HS-27A (cell line): ENCODE measurements around the gene BTBD16.

Experiments used
- DNase-seq: peaks from one replicate; pipeline ENCODE4 v3.0.0-alpha.2; 2012; ENCODE audit warnings: low read depth, missing footprints

BTBD16 gene

DNA sequence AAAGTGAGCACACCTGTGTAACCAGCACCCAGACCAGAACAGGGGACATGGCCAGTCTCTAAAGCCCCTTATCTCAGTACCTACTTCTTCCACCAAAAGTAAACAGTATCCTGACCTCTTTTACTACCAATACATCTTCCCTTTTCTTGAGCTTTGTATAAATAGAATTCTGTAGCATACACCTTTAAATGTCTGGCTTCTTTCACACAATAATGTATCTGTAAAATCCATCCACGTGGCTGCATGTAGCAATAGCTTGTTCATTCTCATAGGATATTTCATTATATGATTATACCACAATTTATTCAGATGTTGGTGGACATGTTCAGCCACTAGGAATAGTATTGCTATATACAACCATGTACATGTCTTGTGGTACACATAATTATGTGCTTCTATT lies 40.6 kb downstream of the BTBD16 start:
- DNase-seq, result no peak

GRCh38 chr10:122316224-122316884 lies 45.3 kb downstream of the BTBD16 start:
- DNase-seq, result no peak

GRCh38 chr10:122321960-122322359 lies 50.9 kb downstream of the BTBD16 start:
- no peak for DNase-seq

DNA sequence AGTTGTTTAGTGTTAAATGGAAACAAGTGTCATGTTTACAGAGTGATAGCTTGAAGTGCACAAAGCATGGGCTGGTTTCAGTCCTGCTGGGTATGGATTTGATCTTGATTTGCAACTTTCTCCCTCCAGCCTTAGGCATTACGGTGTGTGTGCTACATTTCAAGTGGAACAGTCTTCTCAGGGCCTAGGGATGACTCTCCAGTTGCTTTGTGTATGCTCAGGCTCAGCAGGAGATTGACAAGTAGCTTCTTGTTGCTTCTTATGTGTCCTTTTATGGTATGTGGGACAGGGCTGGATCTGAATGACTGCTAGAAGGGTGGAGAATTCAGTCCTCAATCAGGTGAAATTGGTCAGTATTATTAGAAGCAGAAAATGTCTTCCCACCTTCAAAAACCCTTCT lies 52.1 kb downstream of the BTBD16 start:
- DNase-seq, result no peak

- no peak for DNase-seq
Observed at GRCh38 chr10:122323941-122324675, 53.0 kb downstream of the BTBD16 start.

- no peak for DNase-seq
Observed at GRCh38 chr10:122325235-122325634, 54.1 kb downstream of the BTBD16 start.

DNA sequence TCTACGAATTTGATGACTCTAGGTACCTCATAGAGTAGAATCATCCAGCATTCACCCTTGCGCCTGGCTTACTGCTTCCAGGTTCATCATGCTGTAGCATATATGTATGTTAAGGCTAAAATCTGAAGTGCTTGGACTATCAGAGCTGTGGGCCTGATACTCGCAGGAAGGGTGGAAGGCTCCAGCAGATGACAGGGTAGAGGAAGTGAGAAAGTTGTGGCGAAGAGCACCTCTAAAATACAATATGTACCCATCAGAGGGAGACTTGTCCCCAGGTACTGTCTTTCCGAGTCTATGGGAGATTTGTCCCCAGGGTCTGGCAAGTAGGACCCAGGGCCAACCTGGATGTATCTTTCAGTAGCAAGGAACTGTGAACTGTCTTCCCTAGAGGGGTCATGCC lies 55.3 kb downstream of the BTBD16 start:
- DNase-seq, result no peak

GRCh38 chr10:122326806-122327205 lies 55.7 kb downstream of the BTBD16 start:
- no peak for DNase-seq

- no peak for DNase-seq
Observed at GRCh38 chr10:122327237-122328206, 56.4 kb downstream of the BTBD16 start.

DNA sequence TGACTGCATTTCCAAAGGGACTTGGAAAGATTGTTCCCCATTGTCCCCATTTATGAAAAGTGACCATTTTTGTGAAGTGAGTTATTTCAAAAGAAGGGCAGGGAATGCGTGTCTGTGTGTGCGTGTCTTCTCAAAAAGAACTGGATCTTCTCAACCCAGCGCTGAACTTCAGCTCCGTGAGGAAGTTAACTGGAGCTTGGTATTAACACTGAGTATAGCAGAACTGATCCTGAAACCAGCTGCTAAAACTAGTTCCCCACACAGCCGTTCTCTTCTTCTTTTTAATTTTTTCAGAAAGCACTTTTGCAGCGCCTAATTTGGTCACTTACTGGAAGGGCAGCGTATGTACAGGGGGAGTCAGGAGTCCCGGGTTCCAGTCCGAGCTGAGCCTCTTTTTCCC lies 57.6 kb downstream of the BTBD16 start:
- DNase-seq, result no peak

DNA sequence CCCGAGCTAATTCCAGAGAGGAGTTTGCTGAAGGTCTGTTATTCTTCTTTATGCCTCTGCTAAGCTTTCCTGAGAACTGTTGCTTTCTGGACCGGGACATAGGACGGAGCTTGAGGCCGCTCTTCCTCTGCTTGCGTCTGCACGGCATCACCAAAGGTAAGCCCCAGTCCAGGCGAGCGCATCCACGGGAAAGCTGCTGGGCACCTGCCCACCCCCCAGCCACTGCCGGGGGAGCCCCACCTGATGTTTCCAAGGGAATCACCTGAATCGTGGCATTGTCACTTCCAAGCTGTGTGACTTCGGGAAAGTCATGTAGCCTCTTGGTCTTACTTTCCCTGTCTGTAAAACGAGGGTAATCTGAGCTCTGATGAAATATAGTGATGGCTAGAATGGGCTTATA lies 58.3 kb downstream of the BTBD16 start:
- no peak for DNase-seq

GRCh38 chr10:122331100-122331499 lies 60.0 kb downstream of the BTBD16 start:
- DNase-seq, result no peak

DNA sequence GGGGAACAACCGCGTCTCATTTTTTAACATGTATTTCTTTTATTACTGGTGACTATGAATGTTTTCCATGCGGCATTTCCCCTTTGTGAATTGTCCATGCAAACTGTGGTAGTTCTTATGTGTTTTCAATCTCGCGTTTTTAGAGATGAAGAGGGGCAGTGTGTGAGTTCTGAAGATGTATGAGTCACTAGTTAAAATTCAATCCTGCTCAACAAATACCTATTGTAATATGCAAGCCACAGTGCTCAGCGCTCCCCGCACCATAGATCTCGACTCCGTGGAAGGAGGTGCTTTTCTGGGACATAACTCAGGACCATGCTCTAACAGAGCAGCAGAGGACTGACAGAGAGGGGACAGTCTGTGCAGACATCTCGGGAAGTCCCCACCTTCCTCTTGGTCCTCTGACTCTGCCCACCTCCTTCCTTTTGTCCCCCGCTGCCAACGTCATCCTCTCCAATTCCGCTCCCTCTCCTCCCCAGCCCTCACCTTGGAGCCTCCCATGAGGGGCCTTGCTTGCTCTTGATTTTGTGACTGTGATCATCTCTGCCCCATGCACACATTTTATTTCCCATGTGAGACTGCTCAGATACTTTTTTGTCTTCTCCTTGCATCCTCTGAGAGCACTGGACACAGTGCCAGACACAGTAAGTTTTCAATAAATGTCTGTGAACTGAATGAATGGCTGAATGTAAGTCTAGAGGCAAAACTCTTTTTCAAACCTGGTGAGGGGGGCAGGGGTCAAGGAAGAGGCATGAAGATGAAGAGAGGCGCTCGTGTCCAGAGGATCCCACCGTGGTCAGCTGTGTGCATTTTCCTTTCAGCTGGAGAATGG lies 60.7 kb downstream of the BTBD16 start:
- no peak for DNase-seq

DNA sequence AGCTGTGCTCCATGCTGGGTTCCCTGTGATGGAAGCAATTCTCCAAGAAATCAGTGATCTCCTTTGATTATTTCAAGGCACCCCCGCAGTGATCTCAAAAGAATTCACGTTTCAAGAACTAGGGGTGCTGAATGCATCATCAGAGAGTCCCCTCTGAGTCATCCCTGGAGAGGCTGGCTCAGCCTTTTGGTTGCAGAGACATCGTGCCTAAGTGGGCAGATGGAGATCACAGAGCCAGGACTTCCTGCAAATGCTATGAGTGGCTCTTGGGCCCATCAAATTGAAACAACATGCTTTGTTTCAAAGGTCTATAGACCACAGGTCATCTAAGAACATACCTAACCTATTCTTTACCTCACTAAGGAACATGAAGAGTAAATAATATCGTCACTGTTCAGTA lies 61.9 kb downstream of the BTBD16 start:
- no peak for DNase-seq

GRCh38 chr10:122336332-122336731 lies 65.2 kb downstream of the BTBD16 start:
- no peak for DNase-seq

- no peak for DNase-seq
Observed at GRCh38 chr10:122336961-122337360, 65.9 kb downstream of the BTBD16 start.

DNA sequence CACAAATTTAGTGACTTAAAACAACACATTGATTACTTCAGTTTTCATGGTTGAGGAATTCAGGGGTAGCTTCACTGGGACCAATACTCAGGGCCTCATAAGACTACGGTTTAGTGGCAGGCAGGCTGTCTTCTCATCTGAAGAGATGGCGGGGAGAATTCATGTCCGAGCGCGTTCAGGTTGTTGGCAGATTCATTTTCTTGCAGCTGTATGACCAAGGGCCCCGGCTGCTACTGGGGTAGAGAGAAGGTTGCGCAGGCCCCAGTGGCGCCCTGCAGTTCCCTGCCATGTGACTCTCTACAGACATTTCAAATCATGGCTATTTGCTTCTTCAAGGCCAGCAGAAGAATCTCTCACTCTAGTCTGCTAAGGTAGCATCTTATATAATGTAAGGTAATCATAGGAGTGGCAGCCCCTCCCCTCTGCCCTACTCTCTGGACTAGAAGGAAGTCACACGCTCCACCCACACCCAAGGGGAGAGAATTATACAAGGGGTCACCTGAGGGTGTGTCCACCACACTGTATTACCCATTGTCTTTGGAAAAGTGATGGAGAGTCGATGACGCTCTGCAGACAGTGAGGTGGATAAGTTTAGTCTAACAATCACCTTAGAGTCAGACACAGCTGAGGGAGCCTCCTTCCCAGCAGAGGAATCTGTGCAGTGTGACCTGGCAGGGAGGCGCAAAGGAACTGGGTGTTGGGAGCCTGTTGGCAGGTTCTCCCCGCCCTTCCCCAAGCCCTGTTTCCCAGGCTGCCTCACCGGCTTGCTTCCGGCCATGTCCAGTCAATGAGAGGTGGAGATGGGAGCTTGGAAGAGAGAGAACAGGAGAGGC lies 67.7 kb downstream of the BTBD16 start:
- no peak for DNase-seq

DNA sequence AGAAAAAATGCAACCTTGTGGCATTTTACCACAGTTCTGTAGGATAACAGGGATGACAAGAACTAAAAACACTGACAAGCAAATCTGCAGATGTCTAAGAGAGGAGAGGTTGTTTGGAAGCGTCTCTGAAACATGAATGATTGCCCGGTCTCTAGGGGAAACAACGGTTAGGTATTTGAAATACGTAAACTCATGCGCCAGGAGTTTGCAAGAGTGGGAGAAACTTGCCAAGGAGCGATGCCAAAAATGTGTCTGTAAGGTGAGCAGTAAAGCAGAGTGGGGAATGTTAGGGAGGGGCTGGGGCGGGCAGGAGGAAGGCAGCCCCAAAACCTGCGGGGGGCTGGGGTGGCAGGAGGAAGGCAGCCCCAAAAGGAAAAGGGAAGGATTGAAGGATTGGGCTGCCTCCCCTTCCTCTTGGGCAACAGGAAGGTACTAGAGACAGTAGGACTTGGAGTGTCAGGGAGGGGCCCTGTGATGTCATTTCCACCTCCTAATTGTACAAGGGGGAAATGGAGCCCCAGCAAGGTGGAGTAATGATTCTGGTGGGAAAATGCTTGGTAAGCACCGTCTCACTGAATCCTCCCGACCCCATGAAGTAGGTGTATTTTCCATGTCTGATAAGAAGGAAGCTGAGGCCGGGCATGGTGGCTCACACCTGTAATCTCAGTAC lies 70.2 kb downstream of the BTBD16 start:
- no peak for DNase-seq

DNA sequence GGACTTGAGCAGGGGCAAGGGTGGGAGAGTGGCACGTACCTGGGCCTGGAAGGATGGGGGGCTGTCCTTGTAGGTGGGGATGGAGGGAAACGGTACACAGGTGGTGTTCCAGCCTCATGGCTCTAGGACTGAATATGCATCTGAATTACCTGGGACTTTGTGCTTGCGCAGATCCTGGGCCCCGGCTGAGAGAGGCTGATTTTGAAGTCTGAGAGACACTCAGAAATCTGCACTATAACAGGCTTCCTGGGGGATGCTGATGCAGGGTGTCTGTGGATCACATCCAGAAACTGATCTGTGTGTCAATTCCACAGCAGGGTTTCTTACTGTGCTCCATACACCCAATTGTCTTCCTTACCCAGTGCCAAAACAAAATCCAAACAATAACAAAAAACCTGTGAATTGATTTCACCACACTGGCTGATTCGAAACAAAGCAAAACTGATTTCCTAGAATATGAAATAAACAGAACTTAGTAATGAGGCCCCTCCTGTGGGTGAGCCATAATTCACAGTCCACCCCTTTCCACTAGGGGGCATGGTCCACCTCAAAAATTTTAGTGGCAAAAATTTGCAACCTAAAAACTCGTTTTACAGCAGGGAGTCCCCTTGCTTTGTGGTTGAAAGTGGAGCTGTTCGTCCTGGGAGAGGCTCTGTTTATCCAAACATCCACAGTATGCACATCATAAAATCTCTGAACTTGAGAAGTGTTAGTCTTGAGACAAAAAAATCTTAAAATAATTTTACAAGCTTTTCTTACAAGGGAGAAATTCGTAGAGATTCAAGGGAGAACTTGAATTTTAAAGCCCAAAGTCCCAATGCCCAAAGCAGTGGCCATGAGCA lies 71.4 kb downstream of the BTBD16 start:
- DNase-seq, result peak; percentile 2
